A673 (cell line): Measurements from ENCODE around the gene RSPH1. TPM values are rescaled to one million over a fixed set of nuclear protein-coding genes. Genes with fewer than 3 reads are reported as not detected.

Source experiments
- BruUV-seq: library from RNA; stranded (reverse); fragments of 400-500 nt; replicated peaks from 2 replicates; lab custom pipeline; 2021; lab: Mats Ljungman, UMichigan
- CTCF ChIA-PET: fragments of 300-600 bp; sonication (Branson Sonifier 250); formaldehyde crosslinking; loops from one replicate; lab custom pipeline; 2022; ENCODE audit warnings: antibody characterized with exemption; lab: Charles Lee
- POLR2A ChIA-PET: fragments of 300-600 bp; sonication (Branson Sonifier 250); formaldehyde crosslinking; loops from one replicate; lab custom pipeline; 2022; ENCODE audit warnings: antibody characterized with exemption; ENCODE audit not compliant: low non-redundant PET; lab: Charles Lee
- DNase-seq: peaks from one replicate; pipeline ENCODE4 v3.0.0-alpha.2; 2015; ENCODE audit warnings: low spot score
- H3K27ac ChIP-seq: fragments of 200-600 bp; sonication (generic); 2 replicates; pipeline ENCODE4 v1.5.1; 2016; ENCODE audit warnings: mixed run types, low read depth, mild to moderate bottlenecking, mixed read lengths, antibody characterized with exemption, low read length; ENCODE audit not compliant: poor library complexity, severe bottlenecking
- H3K27me3 ChIP-seq: fragments of 200-600 bp; sonication (generic); replicated peaks from 2 replicates; pipeline ENCODE4 v1.6.1; 2017; ENCODE audit warnings: mixed run types, low read depth, mild to moderate bottlenecking, mixed read lengths, antibody characterized with exemption, low read length; ENCODE audit not compliant: insufficient read depth, poor library complexity
- H3K36me3 ChIP-seq: fragments of 200-600 bp; sonication (generic); 2 replicates; pipeline ENCODE4 v1.6.1; 2016; ENCODE audit warnings: mixed run types, mild to moderate bottlenecking, mixed read lengths, antibody characterized with exemption, low read length; ENCODE audit not compliant: insufficient read depth, poor library complexity, severe bottlenecking
- H3K4me1 ChIP-seq: fragments of 200-600 bp; sonication (generic); 2 replicates; pipeline ENCODE4 v1.6.1; 2017; ENCODE audit warnings: mixed run types, mild to moderate bottlenecking, mixed read lengths, antibody characterized with exemption, low read length; ENCODE audit not compliant: insufficient read depth, poor library complexity, severe bottlenecking
- H3K4me3 ChIP-seq: fragments of 200-600 bp; sonication (generic); 2 replicates; pipeline ENCODE4 v1.5.1; 2016; ENCODE audit warnings: low read depth, mixed run types, mild to moderate bottlenecking, mixed read lengths, low read length; ENCODE audit not compliant: poor library complexity, severe bottlenecking
- H3K9me3 ChIP-seq: fragments of 200-600 bp; sonication (generic); 2 replicates; pipeline ENCODE4 v1.6.1; 2016; ENCODE audit warnings: mixed run types, low read depth, mild to moderate bottlenecking, mixed read lengths, antibody characterized with exemption, low read length; ENCODE audit not compliant: poor library complexity, severe bottlenecking
- EZH2 ChIP-seq: fragments of 200-600 bp; sonication (generic); IDR thresholded peaks from 2 replicates; pipeline ENCODE4 v1.6.1; 2017; ENCODE audit warnings: borderline replicate concordance, low read depth, mild to moderate bottlenecking, mixed read lengths, antibody characterized with exemption, low read length; ENCODE audit not compliant: poor library complexity, severe bottlenecking
- intact Hi-C: fragments of 100-400 bp; cut with micrococcal nuclease; formaldehyde crosslinking; loops from one replicate; pipeline ENCODE4 v1.10.0; 2022; ENCODE audit not compliant: unreplicated experiment
- total RNA-seq: library from RNA; stranded (reverse); gene quantifications from 2 replicates; pipeline ENCODE4 v1.2.3, GENCODE V29; 2021
- TF ChIP-seq, protein P1 (sequence below): fragments of 300-800, 200-600 bp; sonication (generic); conservative IDR thresholded peaks from 2 replicates; pipeline ENCODE4 v1.5.1; 2017; ENCODE audit warnings: low read depth, mild to moderate bottlenecking, antibody characterized with exemption, low read length, moderate library complexity, mixed read lengths

The RSPH1 gene
- total RNA-seq, 1 experiment from 2014 or later: 0.45 TPM

DNA sequence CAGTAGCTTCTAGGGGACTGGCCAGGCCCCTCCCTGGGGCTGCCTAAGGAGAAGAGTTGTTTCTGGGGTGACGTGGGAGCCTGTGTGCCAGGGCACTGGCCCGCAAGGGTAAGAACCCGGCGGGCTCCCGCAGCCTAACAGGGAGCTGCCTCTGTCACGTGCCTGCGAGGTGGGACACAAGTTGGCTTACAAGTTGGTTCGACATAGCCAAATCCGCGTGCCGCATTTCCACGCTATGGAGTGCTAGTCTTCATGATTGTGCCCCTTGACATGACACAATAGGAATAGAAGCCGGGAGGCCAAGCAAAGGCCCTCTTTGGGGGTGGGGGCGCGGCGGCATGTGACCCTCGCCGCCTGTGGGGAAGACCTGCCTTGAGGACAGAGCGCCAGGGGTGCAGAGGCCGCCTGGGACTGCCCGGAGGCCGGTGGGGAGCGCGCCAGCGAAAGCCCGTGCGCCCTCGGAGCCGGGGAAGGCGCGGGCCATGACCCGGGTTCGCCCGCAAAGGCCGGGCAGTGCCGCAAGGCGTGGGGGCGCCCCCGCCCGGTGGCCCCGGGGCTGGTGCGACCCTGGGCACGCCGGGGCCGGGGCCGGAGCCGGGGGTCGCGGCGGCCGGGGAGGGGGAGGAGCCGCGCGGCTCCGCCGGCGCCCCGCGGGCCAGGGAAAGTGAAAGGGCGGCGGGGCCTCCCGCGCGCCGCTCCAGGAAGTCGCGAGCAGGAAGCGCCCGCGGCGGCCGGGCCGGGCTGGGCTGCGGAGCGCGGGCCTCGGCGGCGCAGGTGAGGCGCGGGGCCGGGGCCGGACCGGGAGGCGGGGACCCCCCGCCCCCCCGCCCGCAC, 17.3 kb upstream of the RSPH1 start, which contains the start of gene SLC37A1:
TSS of gene SLC37A1 (plus strand) at position 702 of the 834 bp plus-strand sequence. CDS start 4,603 bp downstream, outside the sequence.
- Histone ChIP-seq H3K27me3 (no peaks in the 10 kb centered on the region), H3K4me3 (peak within 1 kb of the TSS; percentile 69), H3K36me3 (no peaks in the 10 kb centered on the region), H3K9me3 (no peaks in the 10 kb centered on the region), H3K4me1 (peaks cover 13% of the 10 kb centered on the region), H3K27ac (no peak within 1 kb of the TSS)
- TF ChIP-seq EZH2: no peak
- TF ChIP-seq, protein P1, sequence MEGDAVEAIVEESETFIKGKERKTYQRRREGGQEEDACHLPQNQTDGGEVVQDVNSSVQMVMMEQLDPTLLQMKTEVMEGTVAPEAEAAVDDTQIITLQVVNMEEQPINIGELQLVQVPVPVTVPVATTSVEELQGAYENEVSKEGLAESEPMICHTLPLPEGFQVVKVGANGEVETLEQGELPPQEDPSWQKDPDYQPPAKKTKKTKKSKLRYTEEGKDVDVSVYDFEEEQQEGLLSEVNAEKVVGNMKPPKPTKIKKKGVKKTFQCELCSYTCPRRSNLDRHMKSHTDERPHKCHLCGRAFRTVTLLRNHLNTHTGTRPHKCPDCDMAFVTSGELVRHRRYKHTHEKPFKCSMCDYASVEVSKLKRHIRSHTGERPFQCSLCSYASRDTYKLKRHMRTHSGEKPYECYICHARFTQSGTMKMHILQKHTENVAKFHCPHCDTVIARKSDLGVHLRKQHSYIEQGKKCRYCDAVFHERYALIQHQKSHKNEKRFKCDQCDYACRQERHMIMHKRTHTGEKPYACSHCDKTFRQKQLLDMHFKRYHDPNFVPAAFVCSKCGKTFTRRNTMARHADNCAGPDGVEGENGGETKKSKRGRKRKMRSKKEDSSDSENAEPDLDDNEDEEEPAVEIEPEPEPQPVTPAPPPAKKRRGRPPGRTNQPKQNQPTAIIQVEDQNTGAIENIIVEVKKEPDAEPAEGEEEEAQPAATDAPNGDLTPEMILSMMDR: no peak
- intact Hi-C loops: no loop called here
- BruUV-seq: no TSS peak
- ChIA-PET CTCF (no interaction called here), POLR2A (interaction anchor here (0.6 kb wide), 1 partner anchor 141 kb away, joined by 3 read pairs; no protein-coding TSS in a partner anchor)
- peak; percentile 13 for DNase-seq

DNA sequence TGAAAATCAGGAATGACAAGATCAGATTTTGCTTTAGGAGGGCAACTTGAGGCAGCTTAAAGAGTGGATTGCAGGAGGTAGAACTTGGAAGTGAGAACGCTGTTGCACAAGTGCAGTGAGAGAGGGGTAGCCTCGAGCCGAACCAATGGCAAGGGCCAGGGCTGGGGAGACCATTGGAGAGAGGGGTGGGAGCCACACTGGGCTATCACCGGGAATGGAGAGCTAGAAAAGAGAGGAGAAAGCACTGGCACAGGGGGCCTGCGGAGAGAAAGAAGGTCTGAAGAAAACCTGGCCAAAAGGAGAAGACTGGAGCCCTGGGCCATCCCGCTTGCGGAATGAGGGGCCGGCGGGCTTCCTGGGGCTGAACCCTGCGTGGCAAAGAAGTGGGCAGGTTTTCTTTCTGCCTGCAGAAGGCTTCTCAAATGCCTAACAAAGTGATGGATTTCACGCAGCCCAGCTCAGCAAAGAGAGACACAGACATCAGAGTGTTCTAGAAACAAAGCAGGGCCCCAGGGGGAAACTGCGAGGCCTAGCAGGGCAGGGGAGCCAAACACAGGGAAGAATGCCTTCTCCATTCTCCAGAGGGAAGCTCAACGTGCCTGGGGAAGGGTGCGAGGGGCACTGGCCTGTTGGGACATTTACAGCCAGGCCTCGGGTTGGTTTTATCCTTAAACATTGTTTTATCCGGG, 16.5 kb upstream of the RSPH1 start:
- TF ChIP-seq EZH2: no peak
- TF ChIP-seq, protein P1: no peak

DNA sequence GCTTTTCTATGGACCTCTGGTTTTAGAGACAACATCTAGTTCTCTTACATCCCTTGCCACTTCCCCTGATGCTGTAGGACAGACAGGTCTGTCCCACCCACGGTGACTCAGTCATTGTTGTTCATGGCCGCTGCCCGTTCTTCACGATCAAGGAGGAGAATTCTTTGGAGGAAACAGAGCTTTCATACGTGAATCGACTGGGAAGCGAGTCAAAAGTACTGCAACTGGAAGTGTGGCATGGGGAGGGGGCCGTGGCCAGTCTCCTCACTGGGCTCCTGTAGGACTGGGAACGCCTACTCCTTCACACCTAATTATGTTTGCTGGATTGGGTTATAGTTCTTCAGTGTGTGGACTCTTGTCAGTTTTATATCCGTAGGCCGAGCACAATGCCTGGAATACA, 13.2 kb upstream of the RSPH1 start:
- CTCF ChIA-PET: no interaction called here
- no peaks in the 10 kb centered on the region for H3K9me3 ChIP-seq
- intact Hi-C loops: no loop called here
- H3K4me3 ChIP-seq: no peak overlapping the region
- no TSS peak for BruUV-seq
- DNase-seq: no peak
- no peak overlapping the region for H3K27ac ChIP-seq
- POLR2A ChIA-PET: no interaction called here
- H3K27me3 ChIP-seq: no peaks in the 10 kb centered on the region
- TF ChIP-seq, protein P1: no peak
- TF ChIP-seq EZH2: no peak
- no peaks in the 10 kb centered on the region for H3K36me3 ChIP-seq
- no peaks in the 10 kb centered on the region for H3K4me1 ChIP-seq

More for the DNA sequence above, 16.5 kb upstream of the RSPH1 start:
- ChIA-PET POLR2A (no interaction called here), CTCF (no interaction called here)
- H3K4me3 ChIP-seq: no peak overlapping the region
- no peaks in the 10 kb centered on the region for H3K36me3 ChIP-seq
- H3K27ac ChIP-seq: no peak overlapping the region
- BruUV-seq: no TSS peak
- H3K9me3 ChIP-seq: no peaks in the 10 kb centered on the region
- H3K27me3 ChIP-seq: no peaks in the 10 kb centered on the region
- peaks cover 13% of the 10 kb centered on the region for H3K4me1 ChIP-seq
- DNase-seq: no peak
- intact Hi-C loops: no loop called here
